22Rv1 (cell line): ENCODE data around the gene TAS2R8.

Experiments
- H3K27ac ChIP-seq: fragments of 450-650 bp; 2 replicates; pipeline ENCODE4 v1.5.1; 2017
- ZFX ChIP-seq: fragments of 450-650 bp; IDR thresholded peaks from 2 replicates; pipeline ENCODE4 v1.6.1; 2017; ENCODE audit warnings: antibody characterized with exemption, borderline replicate concordance
- TF ChIP-seq, protein P1 (sequence below): fragments of 450-650 bp; IDR thresholded peaks from 2 replicates; pipeline ENCODE4 v1.5.1; 2017; ENCODE audit warnings: mild to moderate bottlenecking

The TAS2R8 gene, protein sequence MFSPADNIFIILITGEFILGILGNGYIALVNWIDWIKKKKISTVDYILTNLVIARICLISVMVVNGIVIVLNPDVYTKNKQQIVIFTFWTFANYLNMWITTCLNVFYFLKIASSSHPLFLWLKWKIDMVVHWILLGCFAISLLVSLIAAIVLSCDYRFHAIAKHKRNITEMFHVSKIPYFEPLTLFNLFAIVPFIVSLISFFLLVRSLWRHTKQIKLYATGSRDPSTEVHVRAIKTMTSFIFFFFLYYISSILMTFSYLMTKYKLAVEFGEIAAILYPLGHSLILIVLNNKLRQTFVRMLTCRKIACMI

DNA sequence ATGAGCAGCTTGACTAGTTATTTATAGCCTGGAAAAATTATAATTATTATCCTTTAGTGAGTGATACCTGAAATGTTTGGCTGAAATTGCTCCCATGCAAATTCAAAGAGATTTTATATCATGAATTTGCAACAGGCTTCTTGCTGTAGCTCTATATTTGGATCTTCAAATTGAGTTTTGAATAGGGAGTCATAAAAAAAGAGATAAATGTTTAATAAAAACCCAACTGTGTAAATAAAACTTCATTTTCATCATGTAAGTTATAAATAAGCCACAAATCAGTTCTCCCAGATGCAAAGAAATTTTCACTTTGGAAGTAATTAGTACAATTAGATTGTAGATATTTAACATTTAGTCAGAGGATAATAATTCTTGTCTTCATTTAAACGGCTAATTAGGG, at the start of gene TAS2R8:
Gene TAS2R8, minus strand, starts transcription at position 101 of the 400 bp plus-strand sequence. CDS start 306 bp downstream, outside the sequence.
- no peak within 1 kb of the TSS for H3K27ac ChIP-seq
- TF ChIP-seq ZFX = no peak
- TF ChIP-seq, protein P1, sequence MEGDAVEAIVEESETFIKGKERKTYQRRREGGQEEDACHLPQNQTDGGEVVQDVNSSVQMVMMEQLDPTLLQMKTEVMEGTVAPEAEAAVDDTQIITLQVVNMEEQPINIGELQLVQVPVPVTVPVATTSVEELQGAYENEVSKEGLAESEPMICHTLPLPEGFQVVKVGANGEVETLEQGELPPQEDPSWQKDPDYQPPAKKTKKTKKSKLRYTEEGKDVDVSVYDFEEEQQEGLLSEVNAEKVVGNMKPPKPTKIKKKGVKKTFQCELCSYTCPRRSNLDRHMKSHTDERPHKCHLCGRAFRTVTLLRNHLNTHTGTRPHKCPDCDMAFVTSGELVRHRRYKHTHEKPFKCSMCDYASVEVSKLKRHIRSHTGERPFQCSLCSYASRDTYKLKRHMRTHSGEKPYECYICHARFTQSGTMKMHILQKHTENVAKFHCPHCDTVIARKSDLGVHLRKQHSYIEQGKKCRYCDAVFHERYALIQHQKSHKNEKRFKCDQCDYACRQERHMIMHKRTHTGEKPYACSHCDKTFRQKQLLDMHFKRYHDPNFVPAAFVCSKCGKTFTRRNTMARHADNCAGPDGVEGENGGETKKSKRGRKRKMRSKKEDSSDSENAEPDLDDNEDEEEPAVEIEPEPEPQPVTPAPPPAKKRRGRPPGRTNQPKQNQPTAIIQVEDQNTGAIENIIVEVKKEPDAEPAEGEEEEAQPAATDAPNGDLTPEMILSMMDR = no peak

DNA sequence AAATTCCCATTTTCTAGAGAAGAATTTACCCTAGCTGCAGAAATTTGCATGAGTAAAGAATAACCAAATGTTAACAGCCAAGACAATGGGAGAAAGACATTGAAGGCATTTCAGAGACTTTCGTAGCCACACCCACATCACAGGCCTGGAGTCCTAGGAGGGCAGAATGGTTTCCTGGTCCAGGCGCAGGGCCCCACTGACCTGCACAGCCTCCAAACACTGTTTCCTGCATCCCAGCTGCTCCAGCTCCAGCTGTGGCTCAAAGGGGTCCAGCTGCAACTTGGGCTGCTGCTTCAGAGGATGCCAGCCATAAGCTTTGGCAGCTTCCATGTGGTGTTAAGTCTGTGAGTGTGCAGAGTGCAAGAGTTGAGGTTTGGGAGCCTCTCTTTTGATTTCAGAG, 48.7 kb upstream of the TAS2R8 start:
- no peak overlapping the region for H3K27ac ChIP-seq
- no peak for TF ChIP-seq ZFX
- TF ChIP-seq, protein P1 = no peak

DNA sequence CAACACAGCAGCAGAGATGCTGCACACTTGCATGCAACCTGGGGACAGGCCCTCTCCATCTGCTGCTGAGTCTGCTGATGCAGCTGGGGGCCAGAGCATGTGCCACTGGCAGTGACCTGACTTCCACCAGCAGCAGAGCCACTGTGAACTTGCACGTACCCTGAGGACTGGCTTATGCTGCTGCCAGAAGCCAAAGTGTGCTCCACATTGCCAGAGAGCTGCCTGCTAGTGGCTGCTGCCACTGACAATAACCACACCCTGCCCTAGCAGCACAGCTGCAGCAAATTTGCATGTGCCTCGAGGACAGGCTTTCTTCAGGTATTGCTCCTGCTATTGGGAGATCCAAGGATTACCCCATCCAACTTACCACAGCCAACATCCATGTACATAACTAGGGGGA, 46.7 kb upstream of the TAS2R8 start:
- no peak overlapping the region for H3K27ac ChIP-seq
- TF ChIP-seq, protein P1 = no peak
- TF ChIP-seq ZFX = no peak

DNA sequence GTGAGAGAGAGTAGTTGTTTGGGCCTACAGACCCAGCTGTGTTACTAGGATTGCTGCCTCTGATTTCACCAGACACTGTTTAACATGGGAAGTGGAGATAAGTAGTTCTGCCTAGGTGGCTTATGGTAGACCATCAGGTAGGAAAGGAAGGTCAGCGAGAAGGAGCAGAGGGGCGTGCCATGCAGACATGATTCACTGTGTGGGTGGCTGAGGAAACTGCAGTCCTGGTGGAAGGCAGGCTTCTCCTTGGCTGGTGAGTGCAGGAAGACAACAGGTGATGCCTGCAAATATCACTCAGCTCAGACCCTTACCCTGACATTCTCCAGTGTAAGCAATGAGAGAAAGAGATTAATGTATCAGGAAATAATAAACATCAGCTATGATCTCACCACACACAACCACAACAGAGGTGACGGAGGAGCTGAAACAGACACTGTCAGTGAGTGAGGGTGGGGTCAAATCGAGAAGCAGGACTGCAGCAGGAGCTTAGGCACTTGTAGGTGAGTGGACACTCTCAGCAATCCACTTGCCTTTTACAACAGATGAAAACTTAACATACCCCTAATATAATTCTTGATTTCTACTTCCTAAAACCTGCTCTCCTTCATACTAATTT, 44.3 kb upstream of the TAS2R8 start:
- H3K27ac ChIP-seq = no peak overlapping the region
- no peak for TF ChIP-seq ZFX
- TF ChIP-seq, protein P1 = no peak

DNA sequence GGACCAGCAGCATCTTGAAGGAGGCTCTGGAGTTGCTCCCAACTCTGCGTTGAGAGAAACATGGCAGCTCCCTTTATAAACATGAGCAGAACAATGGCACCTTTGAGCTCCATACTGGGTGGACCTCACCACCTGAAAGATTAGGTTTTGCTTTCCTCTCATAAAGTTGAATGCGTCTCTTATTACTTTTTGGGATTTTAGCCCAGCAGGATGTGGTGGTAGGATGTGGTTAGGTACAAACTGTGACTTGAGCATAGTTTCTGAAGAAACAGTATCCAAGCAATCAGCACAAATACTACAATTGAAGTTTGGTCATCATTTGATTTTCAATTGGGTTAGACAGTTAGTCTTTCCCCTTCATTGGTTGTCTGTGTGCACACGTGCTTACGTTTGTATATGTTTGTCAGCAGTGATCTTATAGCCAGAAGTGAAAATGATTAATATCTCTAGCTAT, 42.4 kb upstream of the TAS2R8 start, which contains the start of gene PRR4:
Gene PRR4, minus strand, starts transcription at position 51 of the 454 bp plus-strand sequence. Its CDS starts 38 bp downstream, at position 13.
- no peak within 1 kb of the TSS for H3K27ac ChIP-seq
- TF ChIP-seq, protein P1 = no peak
- TF ChIP-seq ZFX = no peak

DNA sequence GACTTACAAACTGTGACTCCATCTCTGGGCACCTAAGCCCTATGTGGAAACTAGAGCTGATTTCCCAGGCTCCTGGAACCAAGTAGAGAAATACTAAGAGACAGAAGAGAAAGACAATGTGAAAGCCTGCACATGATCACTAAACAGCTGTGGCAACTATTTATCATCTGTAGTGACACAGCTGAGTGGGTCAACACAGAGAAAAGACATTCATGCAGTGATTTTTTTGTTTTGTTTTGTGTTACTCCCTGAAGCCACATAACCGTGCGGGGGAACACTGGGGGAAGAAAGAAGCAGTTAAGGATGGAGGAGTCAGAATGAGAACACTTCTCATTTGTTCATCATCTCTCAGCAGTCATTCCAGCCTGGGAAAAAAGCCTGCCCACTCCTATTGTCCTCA, 40.7 kb upstream of the TAS2R8 start:
- TF ChIP-seq ZFX = no peak
- TF ChIP-seq, protein P1 = no peak

DNA sequence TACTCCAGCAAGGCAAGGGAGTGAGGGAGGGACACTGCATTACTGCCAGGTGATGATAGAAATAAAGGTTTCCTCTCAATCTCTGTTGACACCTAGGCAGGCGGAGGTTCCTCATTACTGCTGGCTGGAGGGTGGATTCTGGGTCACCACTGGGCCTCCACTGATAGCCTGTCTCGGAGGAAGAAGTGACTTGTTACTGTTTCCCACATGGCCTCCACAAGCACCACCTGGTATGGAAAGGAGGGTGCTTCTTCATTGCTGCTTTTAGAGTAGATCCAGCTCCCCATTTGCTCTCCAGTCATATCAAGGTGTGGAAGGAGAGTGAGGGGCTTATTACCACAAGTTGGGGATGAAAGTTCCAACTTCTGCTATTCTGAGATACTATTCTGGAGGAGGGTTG, 35.8 kb upstream of the TAS2R8 start:
- TF ChIP-seq ZFX = no peak
- TF ChIP-seq, protein P1 = no peak
- H3K27ac ChIP-seq = no peak overlapping the region

More for the DNA sequence above, 40.7 kb upstream of the TAS2R8 start:
- no peak overlapping the region for H3K27ac ChIP-seq
